K562 (cell line): ENCODE data around the gene CDYL. TPM values are rescaled to one million over a fixed set of nuclear protein-coding genes. Genes with fewer than 3 reads are reported as not detected.
A peak's percentile ranks its signal among the peaks of the same experiment; 100 is the strongest.

Experiments
- ATAC-seq: fragments of 200-7000 bp; cut with Tn5 transposase; 3 replicates; pipeline ENCODE4 v1.9.1; 2020; ENCODE audit warnings: moderate library complexity
- BruUV-seq: library from RNA; stranded (reverse); fragments of 400-500 nt; replicated peaks from 2 replicates; lab custom pipeline; 2021; lab: Mats Ljungman, UMichigan
- CTCF ChIA-PET: fragments of 300-600 bp; formaldehyde crosslinking; extraction: SDS; loops from one replicate; lab custom pipeline; 2021; ENCODE audit warnings: low intra/inter-chr PET ratio; lab: Yijun Ruan, JAX
- POLR2A ChIA-PET: fragments of 300-600, 350-650 bp; sonication (Branson Sonifier 250); formaldehyde crosslinking; extraction: SDS; loops from one replicate; lab custom pipeline; 2021; ENCODE audit warnings: antibody characterized with exemption, inconsistent platforms; lab: Yijun Ruan, JAX
- DNase-seq, 4 experiments: peaks; one replicate each; pipeline versions ENCODE4 v3.0.0 to v3.0.0-alpha.2; 2011 to 2018; ENCODE audit warnings: low spot score in 3 of 4, mixed read lengths in 3 of 4; ENCODE audit errors: extremely low read depth in 1 of 4
- FAIRE-seq: peaks from 2 replicates; lab custom pipeline; 2011; peaks lifted over from hg19 to GRCh38; lab: Jason Lieb, UNC
- H2AFZ ChIP-seq: 2 replicates; pipeline ENCODE4 v1.6.0; 2011; ENCODE audit warnings: low read depth, low read length, control low read depth, inconsistent platforms
- H3K27ac ChIP-seq: fragments of 200-600 bp; 3 replicates; pipeline ENCODE4 v1.8.0; 2011; ENCODE audit warnings: low read depth, mild to moderate bottlenecking, control low read depth, inconsistent platforms, low read length, moderate library complexity, mixed read lengths; ENCODE audit errors: extremely low read depth
- H3K27me3 ChIP-seq, 2 experiments: fragments of 300-600 bp in 1 of 2; 2 replicates in 1 of 2; 3 replicates in 1 of 2; pipeline versions ENCODE4 v1.6.0 to v1.8.0; 2011; ENCODE audit warnings: inconsistent platforms in 2 of 2, low read length in 2 of 2, mild to moderate bottlenecking in 1 of 2, mixed read lengths in 1 of 2, moderate library complexity in 1 of 2; ENCODE audit not compliant: control insufficient read depth in 2 of 2, insufficient read depth in 2 of 2
- H3K36me3 ChIP-seq: fragments of 300-600 bp; 3 replicates; pipeline ENCODE4 v1.8.0; 2011; ENCODE audit warnings: mild to moderate bottlenecking, low read length, inconsistent platforms; ENCODE audit not compliant: control insufficient read depth, insufficient read depth
- H3K4me1 ChIP-seq, 2 experiments: fragments of 200-600 bp in 1 of 2; replicated peaks in 1 of 2; 2 replicates in 1 of 2; 3 replicates in 1 of 2; pipeline versions ENCODE4 v1.5.1 to v1.8.0; 2011; ENCODE audit warnings: inconsistent platforms in 2 of 2, low read length in 2 of 2, mild to moderate bottlenecking in 1 of 2, mixed read lengths in 1 of 2, moderate library complexity in 1 of 2; ENCODE audit not compliant: control insufficient read depth in 2 of 2, insufficient read depth in 2 of 2
- H3K4me2 ChIP-seq: 2 replicates; pipeline ENCODE4 v1.6.1; 2011; ENCODE audit warnings: low read length, control low read depth, inconsistent platforms, mixed read lengths; ENCODE audit not compliant: insufficient read depth
- H3K4me3 ChIP-seq: fragments of 200-600 bp; sonication (generic), shearing (Covaris generic); 2 replicates; pipeline ENCODE4 v1.5.1; 2016; ENCODE audit warnings: control low read depth, inconsistent platforms
- H3K79me2 ChIP-seq: fragments of 200-600 bp; 3 replicates; pipeline ENCODE4 v1.8.0; 2011; ENCODE audit warnings: low read length, inconsistent platforms; ENCODE audit not compliant: control insufficient read depth, insufficient read depth
- H3K9ac ChIP-seq, 2 experiments: 2 replicates each; pipeline versions ENCODE4 v1.6.0 to v1.6.1; 2011; ENCODE audit warnings: low read depth in 2 of 2, low read length in 2 of 2, control low read depth in 1 of 2, inconsistent platforms in 1 of 2, mild to moderate bottlenecking in 1 of 2, mixed read lengths in 1 of 2; ENCODE audit not compliant: insufficient read depth in 1 of 2
- H3K9me1 ChIP-seq: one replicate; pipeline ENCODE4 v1.6.0; 2011; ENCODE audit warnings: inconsistent platforms, mild to moderate bottlenecking, low read length, moderate library complexity; ENCODE audit not compliant: control insufficient read depth, insufficient read depth
- H3K9me3 ChIP-seq: replicated peaks from 2 replicates; pipeline ENCODE4 v1.5.1; 2011; ENCODE audit warnings: low read depth, low read length, inconsistent platforms; ENCODE audit not compliant: control insufficient read depth, insufficient read depth
- H4K20me1 ChIP-seq: replicated peaks from 2 replicates; pipeline ENCODE4 v1.6.1; 2011; ENCODE audit warnings: low read length, inconsistent platforms, mixed read lengths; ENCODE audit not compliant: control insufficient read depth, insufficient read depth
- ARID4B ChIP-seq: sonication (generic); formaldehyde crosslinking; IDR thresholded peaks from 2 replicates; pipeline ENCODE4 v1.8.0; 2022; ENCODE audit warnings: mild to moderate bottlenecking, missing genetic modification reagents
- ATF6 ChIP-seq: sonication (generic); formaldehyde crosslinking; IDR thresholded peaks from 2 replicates; pipeline ENCODE4 v1.4.0; 2020; ENCODE audit warnings: mild to moderate bottlenecking, missing genetic modification reagents
- CBX3 ChIP-seq, 2 experiments: IDR thresholded peaks; 1 replicate in 1 of 2; 2 replicates in 1 of 2; pipeline ENCODE4 v1.6.1; 2012; ENCODE audit warnings: inconsistent platforms in 2 of 2, low read length in 2 of 2, borderline replicate concordance in 1 of 2, control low read depth in 1 of 2
- CBX5 ChIP-seq: IDR thresholded peaks from 2 replicates; pipeline ENCODE4 v1.6.1; 2014; ENCODE audit warnings: low read depth, borderline replicate concordance
- CHD4 ChIP-seq: fragments of 200-600 bp; sonication (generic); IDR thresholded peaks from 3 replicates; pipeline ENCODE4 v1.6.1; 2012; ENCODE audit warnings: low read depth, mild to moderate bottlenecking, mixed read lengths, low read length, inconsistent platforms; ENCODE audit not compliant: insufficient read depth, insufficient replicate concordance, poor library complexity, severe bottlenecking
- GATAD2B ChIP-seq: fragments of 450-650 bp; IDR thresholded peaks from 2 replicates; pipeline ENCODE4 v1.6.1; 2017; ENCODE audit warnings: mild to moderate bottlenecking, borderline replicate concordance
- HCFC1 ChIP-seq: IDR thresholded peaks from 2 replicates; pipeline ENCODE4 v1.6.1; 2012; ENCODE audit warnings: low read depth, low read length, improper control_type of control experiment
- PRPF4 ChIP-seq: fragments of 200-400 bp; formaldehyde crosslinking; IDR thresholded peaks from one replicate; pipeline ENCODE4 v1.6.1; 2017; ENCODE audit warnings: low read length, low read depth, mild to moderate bottlenecking; ENCODE audit not compliant: insufficient read depth, poor library complexity, severe bottlenecking
- TRIM28 ChIP-seq: fragments of 450-650 bp; IDR thresholded peaks from 2 replicates; pipeline ENCODE4 v1.6.1; 2017
- WHSC1 ChIP-seq: IDR thresholded peaks from one replicate; pipeline ENCODE4 v1.6.1; 2012; ENCODE audit warnings: low read length, control low read depth, inconsistent platforms
- ZNF121 ChIP-seq: sonication (generic); formaldehyde crosslinking; conservative IDR thresholded peaks from 2 replicates; pipeline ENCODE4 v1.8.0; 2022; ENCODE audit warnings: missing genetic modification reagents
- ZNF165 ChIP-seq: fragments of 250-450 bp; sonication (Bioruptor Pico); IDR thresholded peaks from 2 replicates; pipeline ENCODE4 v1.4.0; 2020; ENCODE audit warnings: borderline replicate concordance
- ZNF696 ChIP-seq: fragments of 250-450 bp; sonication (Bioruptor Pico); conservative IDR thresholded peaks from 2 replicates; pipeline ENCODE4 v1.4.0; 2020; ENCODE audit warnings: mild to moderate bottlenecking, moderate library complexity
- ZZZ3 ChIP-seq: fragments of 450-650 bp; IDR thresholded peaks from 2 replicates; pipeline ENCODE4 v1.6.1; 2016; ENCODE audit warnings: antibody characterized with exemption, mild to moderate bottlenecking, moderate library complexity
- WGBS: fragments of 100-300 bp; shearing (Covaris generic); methylation state at CpG from one replicate; pipeline ENCODE4 v1.1.6; 2016; ENCODE audit warnings: low coverage, mixed read lengths; ENCODE audit not compliant: insufficient coverage; ENCODE audit errors: missing lambda C conversion rate; 5-methylcytosine and 5-hydroxymethylcytosine counted together
- in situ Hi-C: fragments of 300-500 bp; cut with MboI; formaldehyde crosslinking; loops from 4 replicates; pipeline ENCODE4 v1.15.0; 2018; ENCODE audit warnings: inconsistent platforms, mixed read lengths
- intact Hi-C: fragments of 100-400 bp; cut with micrococcal nuclease; formaldehyde crosslinking; loops from 2 replicates; pipeline ENCODE4 v1.14.2; 2022
- polyA plus RNA-seq, 8 experiments: library from polyadenylated mRNA; depleted of rRNA in 4 of 8; stranded (reverse) in 5 of 8; unstranded in 3 of 8; fragments of >200 nt; fragmentation: Nextera tagmentation in 2 of 8; fragmentation: Illumina TruSeq in 1 of 8; extraction: Ambion mirVana in 2 of 8; extraction: Trizol in 1 of 8; gene quantifications; 2 replicates each; pipeline versions ENCODE4 v1.2.1 to v1.2.3, GENCODE V29; 2011 to 2014; ENCODE audit warnings: inconsistent platforms in 1 of 8, missing spikeins in 1 of 8
- total RNA-seq, 7 experiments: library from RNA; depleted of rRNA in 6 of 7; stranded (reverse); fragments of >200 nt in 6 of 7; fragmentation: Illumina TruSeq in 2 of 7; extraction: Trizol in 2 of 7; gene quantifications; 2 replicates each; pipeline versions ENCODE4 v1.2.1 to v1.2.3, GENCODE V29; 2011 to 2021; ENCODE audit warnings: low replicate concordance in 1 of 7

Gene CDYL
- total and polyA plus RNA-seq, 9 of the 15 experiments (the other 6 are each of a cell fraction or from before 2014, with no cell fraction given), result 8.1 to 45.8 (median 40.8) TPM

DNA sequence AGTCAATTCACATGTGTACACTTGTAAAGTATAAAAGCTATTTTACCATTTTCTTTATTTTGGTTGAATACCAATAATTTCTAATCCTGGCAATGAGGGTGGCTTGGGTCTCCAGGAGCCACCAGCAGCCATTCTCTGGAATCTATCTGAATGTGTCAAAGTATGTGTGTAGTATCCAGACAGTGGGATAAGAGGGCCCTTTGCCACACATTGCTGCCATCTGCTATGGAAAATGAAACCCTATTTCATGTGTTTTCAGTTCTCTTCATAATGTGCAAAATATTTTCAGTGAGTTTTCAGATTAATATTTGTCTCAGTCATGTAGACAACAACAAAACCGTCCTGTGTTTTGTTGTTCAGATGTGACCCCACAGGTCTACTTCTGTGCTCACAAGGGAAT, 46.3 kb downstream of the CDYL start (continued):
- TF ChIP-seq ARID4B (no peak), WHSC1 (no peak), ZNF696 (CRISPR knock-in tag) (no peak)

- H3K27ac ChIP-seq, result no peak overlapping the region
- no peaks in the 10 kb centered on the region for H3K27me3 ChIP-seq
- H3K4me1 ChIP-seq, result no peaks in the 10 kb centered on the region
- H4K20me1 ChIP-seq, result no peaks in the 10 kb centered on the region
- no peak for DNase-seq
- peaks cover 12% of the 10 kb centered on the region for H3K9me3 ChIP-seq
- ATAC-seq, result no peak
- H3K4me3 ChIP-seq, result no peak overlapping the region
- BruUV-seq, result no TSS peak
- TF ChIP-seq ATF6 (CRISPR knock-in tag) (no peak), PRPF4 (no peak), TRIM28 (peak; percentile 79), CBX3 (IDR thresholded peaks at IDR 0.05; ENCODE audit: borderline replicate concordance in 1 of 2, low read length in 2 of 2) (peak in 1 of 2 experiments; percentile 62; a peak in 2 of 3 replicates), CBX5 (peak; percentile 38; the same call in 1 of the 2 replicates), ZZZ3 (no peak), GATAD2B (no peak), CHD4 (no peak), ZNF165 (no peak), ZNF121 (peak; percentile 91), HCFC1 (no peak)
- no peak overlapping the region for H3K4me2 ChIP-seq
- H3K9me1 ChIP-seq, result no peaks in the 10 kb centered on the region
- H2AFZ ChIP-seq, result no peak overlapping the region
- FAIRE-seq, result no peak
- CTCF ChIA-PET, result interaction anchor here (0.7 kb wide), 1 partner anchor 896 kb away, joined by 3 read pairs; no protein-coding TSS in a partner anchor
- peaks cover 67% of the 10 kb centered on the region for H3K79me2 ChIP-seq
- in situ Hi-C loops (no loop called here), intact Hi-C loops (no loop called here)
- H3K36me3 ChIP-seq, result no peaks in the 10 kb centered on the region
- POLR2A ChIA-PET, result interaction anchor here (0.6 to 1.9 kb wide), 4 partner anchors 11 to 328 kb away, joined by 3 to 5 read pairs (median 4); no protein-coding TSS in a partner anchor
- no peak overlapping the region for H3K9ac ChIP-seq
- 59% methylated on average over 3 of the region's 3 CpGs for WGBS
These were observed 52.0 kb downstream of the CDYL start for GRCh38 chr6:4828187-4828698.
